ENCODE results near the gene DLGAP1.

The DLGAP1 gene

GRCh38 chr18:4264347-4264791, 190.7 kb downstream of the DLGAP1 start (continued):
- TF ChIP-seq PATZ1 (CRISPR knock-in tag; IDR thresholded peaks at IDR 0.05; ENCODE audit: borderline replicate concordance), result no peak
- no peak for TF ChIP-seq RARB (CRISPR knock-in tag; IDR thresholded peaks at IDR 0.05)
- TF ChIP-seq OSR1 (CRISPR knock-in tag; IDR thresholded peaks at IDR 0.05), result no peak
- no peak for TF ChIP-seq ARNTL (CRISPR knock-in tag; IDR thresholded peaks at IDR 0.05; ENCODE audit: borderline replicate concordance, low read depth)
- no peak for TF ChIP-seq SNAI2 (CRISPR knock-in tag; IDR thresholded peaks at IDR 0.05)

GRCh38 chr18:4260107-4260506, 195.0 kb downstream of the DLGAP1 start:
- no peak for ATAC-seq

GRCh38 chr18:4256766-4257417, 198.2 kb downstream of the DLGAP1 start:
- TF ChIP-seq POU6F1 (CRISPR knock-in tag; IDR thresholded peaks at IDR 0.05; ENCODE audit: borderline replicate concordance, low read depth), result no peak
- no peak for TF ChIP-seq ZC3H10 (CRISPR knock-in tag; IDR thresholded peaks at IDR 0.05)
- TF ChIP-seq BACH2 (CRISPR knock-in tag; IDR thresholded peaks at IDR 0.05; ENCODE audit: borderline replicate concordance), result no peak
- no peak for TF ChIP-seq ZNF8 (CRISPR knock-in tag; IDR thresholded peaks at IDR 0.05)
- TF ChIP-seq ZNF565 (CRISPR knock-in tag; conservative IDR thresholded peaks at IDR 0.05; ENCODE audit: low read depth), result no peak
- TF ChIP-seq ZFP30 (CRISPR knock-in tag; IDR thresholded peaks at IDR 0.05), result no peak
- ATAC-seq, result no peak

More at GRCh38 chr18:4260107-4260506, 195.0 kb downstream of the DLGAP1 start:
- TF ChIP-seq OSR1 (CRISPR knock-in tag; IDR thresholded peaks at IDR 0.05) (no peak), ISL1 (CRISPR knock-in tag; IDR thresholded peaks at IDR 0.05) (no peak), PPARA (CRISPR knock-in tag; IDR thresholded peaks at IDR 0.05; ENCODE audit: borderline replicate concordance) (no peak), ESRRG (CRISPR knock-in tag; IDR thresholded peaks at IDR 0.05) (no peak), ZNF70 (CRISPR knock-in tag; IDR thresholded peaks at IDR 0.05) (no peak), ZNF565 (CRISPR knock-in tag; conservative IDR thresholded peaks at IDR 0.05; ENCODE audit: low read depth) (no peak), CSRNP3 (CRISPR knock-in tag; IDR thresholded peaks at IDR 0.05) (no peak), ZNF8 (CRISPR knock-in tag; IDR thresholded peaks at IDR 0.05) (no peak), CSDC2 (CRISPR knock-in tag; IDR thresholded peaks at IDR 0.05) (no peak)

GRCh38 chr18:4254840-4255239, 200.3 kb downstream of the DLGAP1 start:
- no peak for TF ChIP-seq PPARA (CRISPR knock-in tag; IDR thresholded peaks at IDR 0.05; ENCODE audit: borderline replicate concordance)
- TF ChIP-seq CREB5 (CRISPR knock-in tag; IDR thresholded peaks at IDR 0.05; ENCODE audit: low read depth), result no peak
- no peak for TF ChIP-seq CSDC2 (CRISPR knock-in tag; IDR thresholded peaks at IDR 0.05)
- no peak for TF ChIP-seq TOX (CRISPR knock-in tag; IDR thresholded peaks at IDR 0.05; ENCODE audit: borderline replicate concordance)
- TF ChIP-seq ZFP30 (CRISPR knock-in tag; IDR thresholded peaks at IDR 0.05), result no peak
- TF ChIP-seq ZNF8 (CRISPR knock-in tag; IDR thresholded peaks at IDR 0.05), result no peak
- TF ChIP-seq CSRNP3 (CRISPR knock-in tag; IDR thresholded peaks at IDR 0.05), result no peak
- no peak for TF ChIP-seq TCF4 (CRISPR knock-in tag; IDR thresholded peaks at IDR 0.05; ENCODE audit: borderline replicate concordance)
- no peak for TF ChIP-seq ARNTL (CRISPR knock-in tag; IDR thresholded peaks at IDR 0.05; ENCODE audit: borderline replicate concordance, low read depth)
- no peak for TF ChIP-seq OSR1 (CRISPR knock-in tag; IDR thresholded peaks at IDR 0.05)
- TF ChIP-seq ZNF70 (CRISPR knock-in tag; IDR thresholded peaks at IDR 0.05), result no peak
- TF ChIP-seq ESRRG (CRISPR knock-in tag; IDR thresholded peaks at IDR 0.05), result no peak
- no peak for TF ChIP-seq POU6F1 (CRISPR knock-in tag; IDR thresholded peaks at IDR 0.05; ENCODE audit: borderline replicate concordance, low read depth)
- no peak for TF ChIP-seq ZC3H10 (CRISPR knock-in tag; IDR thresholded peaks at IDR 0.05)
- no peak for TF ChIP-seq ZNF565 (CRISPR knock-in tag; conservative IDR thresholded peaks at IDR 0.05; ENCODE audit: low read depth)
- TF ChIP-seq ZFP3 (CRISPR knock-in tag; IDR thresholded peaks at IDR 0.05), result no peak
- ATAC-seq, result no peak

Measured in SK-N-SH treated with all-trans-retinoic acid at 6 μM for 48 hours (cell line).